Upper lobe of right lung (tissue), 1 donor: ENCODE data around the gene DTNB. TPM values are rescaled to one million over a fixed set of nuclear protein-coding genes. Genes with fewer than 3 reads are reported as not detected.
"Not testable (repeated sequence)": the region's sequence is repeated elsewhere in the genome, so short reads cannot be mapped to it uniquely, and the experiment has no call there.

Source experiments
- ATAC-seq: fragments of 200-7000 bp; cut with Tn5 transposase; one replicate; pipeline ENCODE4 v1.9.1; 2020; ENCODE audit warnings: mild to moderate bottlenecking, moderate library complexity
- DNase-seq: peaks from one replicate; pipeline ENCODE4 v3.0.0-alpha.2; 2020
- H3K27ac ChIP-seq: fragments of 200-600 bp; one replicate; pipeline ENCODE4 v1.8.0; 2022
- H3K27me3 ChIP-seq: fragments of 200-600 bp; one replicate; pipeline ENCODE4 v1.8.0; 2022; ENCODE audit warnings: mild to moderate bottlenecking
- H3K36me3 ChIP-seq: fragments of 200-600 bp; one replicate; pipeline ENCODE4 v1.8.0; 2022
- H3K4me1 ChIP-seq: fragments of 200-600 bp; one replicate; pipeline ENCODE4 v1.8.0; 2022
- H3K4me3 ChIP-seq: fragments of 200-600 bp; one replicate; pipeline ENCODE4 v1.8.0; 2022; ENCODE audit warnings: mild to moderate bottlenecking
- H3K9me3 ChIP-seq: fragments of 200-600 bp; one replicate; pipeline ENCODE4 v1.8.0; 2022
- CTCF ChIP-seq: fragments of 200-600 bp; IDR thresholded peaks from one replicate; pipeline ENCODE4 v1.8.0; 2022; ENCODE audit warnings: antibody characterized with exemption
- intact Hi-C: fragments of 100-400 bp; cut with DNase I; formaldehyde crosslinking; loops from one replicate; pipeline ENCODE4 v1.11.0; 2022
- total RNA-seq: library from RNA; stranded (reverse); fragmentation: NEBNext Ultra II Directional; extraction: Animal tissue kit (Norgen Biotek cat#: 25700); gene quantifications from one replicate; pipeline ENCODE4 v1.2.1, GENCODE V29; 2021
- donor health status: DM: no; HTN: yes; CAD: no; lungs with severe emphysema.

DTNB gene
- total RNA-seq, 1 donor from 2014 or later = 18.1 TPM

- Histone ChIP-seq H3K4me3 (no peak overlapping the region), H3K9me3 (no peaks in the 10 kb centered on the region), H3K27ac (no peak overlapping the region), H3K36me3 (no peaks in the 10 kb centered on the region), H3K27me3 (no peaks in the 10 kb centered on the region), H3K4me1 (no peaks in the 10 kb centered on the region)
- no peak for DNase-seq
- intact Hi-C loops = no loop called here
- ATAC-seq = no peak
- TF ChIP-seq CTCF = no peak
These were observed 264.3 kb downstream of the DTNB start for GRCh38 chr2:25409044-25409443.

- Histone ChIP-seq H3K27ac (no peak overlapping the region), H3K4me1 (no peaks in the 10 kb centered on the region), H3K9me3 (no peaks in the 10 kb centered on the region), H3K27me3 (no peaks in the 10 kb centered on the region), H3K36me3 (no peaks in the 10 kb centered on the region), H3K4me3 (no peak overlapping the region)
- intact Hi-C loops = no loop called here
- ATAC-seq (no peak), DNase-seq (no peak)
- no peak for TF ChIP-seq CTCF
These were observed 267.6 kb downstream of the DTNB start for GRCh38 chr2:25405611-25406295.

- H3K27me3 ChIP-seq, intact Hi-C loops, DNase-seq, H3K4me1 ChIP-seq, H3K4me3 ChIP-seq, H3K36me3 ChIP-seq, ATAC-seq, H3K27ac ChIP-seq, H3K9me3 ChIP-seq: not testable (repeated sequence)
These were observed 270.1 kb downstream of the DTNB start for GRCh38 chr2:25403120-25403760.

GRCh38 chr2:25402477-25402876 is 270.9 kb downstream of the DTNB start:
- ATAC-seq = no peak
- intact Hi-C loops = no loop called here
- DNase-seq = no peak
- H3K9me3 ChIP-seq = no peaks in the 10 kb centered on the region
- TF ChIP-seq CTCF = no peak
- H3K4me3 ChIP-seq = no peak overlapping the region
- no peaks in the 10 kb centered on the region for H3K4me1 ChIP-seq
- H3K27me3 ChIP-seq = no peaks in the 10 kb centered on the region
- H3K27ac ChIP-seq = no peak overlapping the region
- no peaks in the 10 kb centered on the region for H3K36me3 ChIP-seq

- ATAC-seq (no peak), DNase-seq (no peak)
- Histone ChIP-seq H3K9me3 (no peaks in the 10 kb centered on the region), H3K27ac (no peak overlapping the region), H3K36me3 (no peaks in the 10 kb centered on the region), H3K27me3 (no peaks in the 10 kb centered on the region), H3K4me3 (no peak overlapping the region), H3K4me1 (no peaks in the 10 kb centered on the region)
- intact Hi-C loops = no loop called here
- no peak for TF ChIP-seq CTCF
These were observed 271.9 kb downstream of the DTNB start for GRCh38 chr2:25401307-25402026.

- Histone ChIP-seq H3K27me3 (no peaks in the 10 kb centered on the region), H3K27ac (no peak overlapping the region), H3K9me3 (no peaks in the 10 kb centered on the region), H3K36me3 (no peaks in the 10 kb centered on the region), H3K4me1 (no peaks in the 10 kb centered on the region), H3K4me3 (no peak overlapping the region)
- TF ChIP-seq CTCF = no peak
- ATAC-seq (no peak), DNase-seq (no peak)
- intact Hi-C loops = no loop called here
These were observed 272.7 kb downstream of the DTNB start for GRCh38 chr2:25400576-25401216.
